ENCODE results near the gene TRNAU1AP.

- TF ChIP-seq SP1 (IDR thresholded peaks at IDR 0.05) (no peak), ELF4 (IDR thresholded peaks at IDR 0.05) (no peak), NFRKB (IDR thresholded peaks at IDR 0.05) (no peak)
These were observed 44.5 kb upstream of the TRNAU1AP start for GRCh38 chr1:28508435-28508754.
